GM19328 (cell line): ENCODE measurements around the gene RANBP10.

Experiments used
- ATAC-seq: cut with Tn5 transposase; IDR thresholded peaks from one replicate; pipeline ENCODE4 v1.9.1; 2021; ENCODE audit warnings: mild to moderate bottlenecking, moderate library complexity; ENCODE audit not compliant: unreplicated experiment

The RANBP10 gene

DNA sequence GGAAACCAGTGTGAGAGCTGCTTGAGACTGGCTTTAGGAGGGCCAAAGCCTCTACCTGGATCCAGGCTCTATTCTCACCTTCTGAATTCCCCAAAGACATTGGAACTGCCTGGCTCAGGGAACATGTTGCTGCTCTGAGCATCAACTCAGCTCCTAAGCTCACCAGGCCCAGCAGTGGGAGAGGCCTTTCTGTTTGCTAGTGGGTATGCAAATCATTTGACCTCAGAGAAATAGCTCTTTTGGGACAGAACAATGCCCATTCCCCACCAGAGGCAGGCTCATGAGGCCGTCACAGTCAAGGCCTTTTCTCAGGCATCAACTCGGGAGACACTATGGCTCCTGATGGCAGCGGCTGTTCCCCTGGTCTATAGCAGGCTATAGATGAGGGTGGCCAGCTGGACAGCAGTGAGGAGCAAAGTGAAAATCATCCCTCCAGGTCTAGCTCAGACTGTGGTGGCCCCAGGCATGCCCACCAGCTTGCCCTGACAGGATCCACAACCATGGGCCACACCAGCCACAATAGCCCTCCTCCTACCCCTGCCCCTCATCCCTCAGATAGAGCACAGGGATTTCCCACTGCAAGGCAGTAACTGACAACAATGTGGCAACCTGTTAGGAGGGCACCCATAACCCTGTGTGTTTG, 56.8 kb downstream of the RANBP10 start:
- no peak for ATAC-seq

DNA sequence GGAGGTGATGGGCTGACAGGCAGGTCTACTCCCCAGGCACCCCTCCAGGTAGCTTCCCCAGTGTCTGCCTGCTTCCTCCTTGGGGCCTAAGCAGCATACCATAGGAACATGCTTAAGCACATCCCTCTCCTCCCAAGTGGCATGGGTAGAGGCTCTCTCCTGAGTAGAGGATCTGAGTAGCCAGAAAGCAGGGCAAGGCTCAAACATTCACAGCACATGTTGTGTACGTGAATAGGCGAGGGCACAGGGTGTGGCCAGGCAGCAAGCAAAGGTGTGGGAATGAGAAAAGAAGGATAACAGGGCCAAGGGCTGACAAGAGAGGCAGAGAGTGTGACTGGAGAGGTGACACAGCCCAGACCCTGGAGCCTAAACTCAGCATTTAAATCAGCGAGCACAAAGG, 57.5 kb downstream of the RANBP10 start:
- ATAC-seq = no peak

DNA sequence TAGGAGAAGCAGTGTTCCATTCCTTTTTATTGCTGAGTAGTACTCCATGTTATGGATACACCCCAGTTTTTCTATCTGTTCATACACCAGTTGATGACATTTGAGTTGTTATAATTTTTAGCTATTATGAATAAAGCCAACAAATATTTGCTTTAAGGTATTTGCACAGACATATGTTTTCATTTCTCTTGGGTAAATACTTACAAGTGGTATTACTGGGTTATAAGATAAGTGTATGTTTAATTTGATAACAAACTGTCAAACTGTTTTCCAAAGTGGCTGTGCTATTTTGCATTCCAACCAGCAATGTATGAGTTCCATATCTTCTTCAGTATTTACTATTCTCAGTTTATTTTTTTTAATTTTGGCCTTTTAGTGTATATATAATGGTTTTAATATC, 59.5 kb downstream of the RANBP10 start:
- ATAC-seq = no peak

GRCh38 chr16:67741118-67741517, 65.2 kb downstream of the RANBP10 start:
- no peak for ATAC-seq

DNA sequence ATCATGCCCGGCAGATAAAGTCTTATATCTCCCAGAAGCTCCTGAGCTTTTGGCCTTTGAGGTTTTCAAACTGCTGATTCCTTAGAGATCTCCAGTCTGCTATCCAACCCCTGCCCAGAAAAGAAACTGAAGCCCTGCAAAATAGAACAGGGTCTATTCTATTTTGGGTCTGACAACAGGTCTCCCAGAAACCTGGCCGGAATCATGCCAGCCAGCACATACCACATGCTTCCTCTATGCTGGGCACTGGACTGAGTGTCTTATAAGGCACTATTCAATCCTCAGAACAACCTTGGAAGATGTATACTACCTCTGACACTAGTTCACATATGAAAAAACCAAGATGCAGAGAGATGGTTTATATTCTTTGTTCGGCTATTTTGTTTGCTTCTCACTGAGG, 66.0 kb downstream of the RANBP10 start:
- ATAC-seq = no peak

DNA sequence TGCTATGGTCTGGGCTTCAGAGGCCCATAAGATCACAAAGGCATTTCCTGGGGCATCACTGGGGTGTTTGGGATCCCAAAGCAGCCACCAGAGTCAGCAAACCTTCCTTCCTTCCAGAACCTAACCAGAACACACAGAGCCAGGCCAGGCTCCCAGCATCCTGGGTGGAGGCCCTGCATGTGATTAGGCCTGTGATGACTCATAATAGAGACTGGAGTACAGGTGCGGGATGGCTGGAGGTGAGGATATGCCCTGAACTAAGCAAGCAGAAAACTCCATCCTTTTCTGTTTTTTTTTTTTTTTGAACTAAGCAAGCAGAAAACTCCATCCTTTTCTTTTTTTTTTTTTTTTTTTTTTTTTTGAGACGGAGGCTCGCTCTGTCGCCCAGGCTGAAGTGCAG, 69.5 kb downstream of the RANBP10 start:
- ATAC-seq = no peak

- no peak for ATAC-seq
These were observed 71.6 kb downstream of the RANBP10 start for GRCh38 chr16:67734731-67735201.

DNA sequence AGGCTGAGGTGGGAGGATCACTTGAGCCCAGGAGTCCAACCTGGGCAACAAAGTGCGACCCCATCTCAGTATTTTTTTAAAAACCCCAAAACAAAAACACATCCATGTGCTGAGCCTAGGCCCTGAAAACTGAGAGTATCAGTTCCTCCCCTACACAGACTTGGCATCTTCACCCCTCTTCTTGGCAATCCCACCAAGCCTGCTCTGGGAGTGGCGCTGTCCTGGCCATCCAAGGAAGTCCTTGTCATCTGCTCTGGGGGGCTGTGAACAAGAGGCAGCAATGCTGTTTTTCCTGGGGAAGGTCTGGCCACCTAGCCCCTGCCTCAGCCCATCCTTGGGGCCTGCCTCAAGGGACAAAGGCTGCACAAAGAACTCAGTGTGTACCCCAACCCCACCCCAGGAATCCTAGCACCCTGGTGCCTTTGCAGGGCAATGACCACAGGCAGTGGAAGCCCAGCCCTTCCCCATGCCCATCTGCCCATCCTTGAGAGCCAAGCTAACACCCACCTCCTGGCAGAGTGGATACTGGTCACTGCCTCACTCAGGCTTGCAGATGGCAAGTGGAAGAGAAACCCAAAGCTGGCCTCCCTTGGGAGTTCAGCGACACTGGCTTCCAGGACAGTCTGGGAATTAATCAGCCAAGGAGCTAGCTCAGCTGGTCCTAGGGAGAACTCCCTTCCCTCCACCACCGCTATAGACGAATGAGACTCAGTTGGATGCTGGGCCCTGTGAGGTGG, 72.5 kb downstream of the RANBP10 start:
- ATAC-seq = no peak

DNA sequence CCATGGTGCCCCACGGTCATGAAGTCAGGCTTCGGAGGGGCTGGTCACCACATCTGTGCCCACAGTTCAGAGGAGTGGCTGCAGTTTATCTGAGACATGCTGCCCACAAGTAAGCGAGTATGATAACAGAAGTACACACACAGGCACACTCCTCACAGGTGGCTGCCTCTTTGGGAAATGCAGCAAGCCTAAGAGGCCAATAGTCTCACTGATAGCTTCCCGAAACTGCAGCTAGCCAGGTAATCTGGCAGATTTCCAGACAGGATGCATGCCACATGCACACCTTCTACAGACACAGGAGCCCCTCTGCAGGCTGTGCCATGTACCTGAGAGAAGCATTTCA, 74.6 kb downstream of the RANBP10 start:
- ATAC-seq = no peak

GRCh38 chr16:67731071-67731752, 75.1 kb downstream of the RANBP10 start:
- ATAC-seq = no peak

GRCh38 chr16:67730326-67730725, 76.0 kb downstream of the RANBP10 start:
- ATAC-seq = no peak

GRCh38 chr16:67729636-67730248, 76.6 kb downstream of the RANBP10 start:
- no peak for ATAC-seq

GRCh38 chr16:67727521-67728485, 78.6 kb downstream of the RANBP10 start:
- no peak for ATAC-seq

- no peak for ATAC-seq
These were observed 80.0 kb downstream of the RANBP10 start for GRCh38 chr16:67726106-67727034.

GRCh38 chr16:67723911-67724305, 82.5 kb downstream of the RANBP10 start:
- no peak for ATAC-seq

DNA sequence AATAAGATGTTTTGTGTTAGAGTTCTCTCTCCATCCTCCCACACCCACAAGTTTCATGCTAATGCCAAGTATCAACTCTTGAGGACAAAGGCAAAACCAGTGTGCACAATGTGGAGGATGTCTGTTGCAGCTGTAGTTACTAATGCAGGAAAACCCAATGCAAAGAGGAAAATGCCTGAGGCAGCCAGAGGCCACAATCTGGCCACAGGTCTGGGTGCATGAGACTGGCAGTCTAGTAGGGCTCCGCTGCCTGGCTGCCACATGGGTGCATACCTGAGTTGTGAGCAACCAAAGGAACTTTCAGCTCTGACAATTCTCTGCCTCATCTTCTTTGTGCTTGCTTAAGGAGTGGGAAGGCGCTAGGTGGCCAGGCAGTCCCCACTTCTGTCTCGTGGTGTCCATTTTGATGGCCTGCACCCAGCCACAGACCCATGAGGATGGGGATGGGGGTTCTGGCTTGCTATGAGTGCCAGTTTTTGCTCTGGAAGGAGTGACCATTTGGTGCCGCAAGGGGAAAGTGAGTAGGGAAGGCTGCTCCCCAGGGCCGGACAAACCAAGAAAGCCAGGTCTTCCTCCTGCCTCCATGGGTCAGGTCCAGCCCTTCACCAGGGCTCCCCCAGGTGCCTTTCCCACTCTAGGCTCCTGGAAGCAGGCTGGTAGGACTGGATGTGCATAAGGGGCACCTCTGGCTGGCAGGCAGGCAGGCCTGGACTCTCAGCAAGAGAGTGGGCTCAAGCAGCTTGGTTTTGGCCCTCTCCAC, 83.0 kb downstream of the RANBP10 start:
- no peak for ATAC-seq

GRCh38 chr16:67720236-67720635, 86.1 kb downstream of the RANBP10 start:
- no peak for ATAC-seq

- no peak for ATAC-seq
These were observed 86.6 kb downstream of the RANBP10 start for GRCh38 chr16:67719778-67720144.
